IMR-90 (cell line): ENCODE measurements around the gene KAZN. TPM values are rescaled to one million over a fixed set of nuclear protein-coding genes. Genes with fewer than 3 reads are reported as not detected.

Experiments used
- ATAC-seq: fragments of 200-7000 bp; cut with Tn5 transposase; 2 replicates; pipeline ENCODE4 v1.9.1; 2020; ENCODE audit warnings: low read depth, mild to moderate bottlenecking, moderate library complexity
- BruUV-seq: library from RNA; stranded (reverse); fragments of 400-500 nt; replicated peaks from 2 replicates; lab custom pipeline; 2021; lab: Mats Ljungman, UMichigan
- CTCF ChIA-PET: fragments of 300-600 bp; formaldehyde crosslinking; extraction: SDS; loops from one replicate; lab custom pipeline; 2021; ENCODE audit warnings: antibody characterized with exemption; lab: Yijun Ruan, JAX
- POLR2A ChIA-PET: fragments of 300-600 bp; sonication (Branson Sonifier 250); formaldehyde crosslinking; loops from one replicate; lab custom pipeline; 2022; ENCODE audit warnings: antibody characterized with exemption; ENCODE audit not compliant: unreplicated experiment; lab: Charles Lee
- DNase-seq: peaks from one replicate; pipeline ENCODE4 v3.0.0; 2013
- H2AFZ ChIP-seq: replicated peaks from 2 replicates; pipeline ENCODE3; 2013; ENCODE audit warnings: low read length, mild to moderate bottlenecking; ENCODE audit not compliant: poor library complexity
- H2AK5ac ChIP-seq: 2 replicates; pipeline ENCODE4 v1.6.1; 2013; ENCODE audit warnings: low read depth, low read length, inconsistent platforms
- H2AK9ac ChIP-seq: replicated peaks from 2 replicates; pipeline ENCODE3; 2013; ENCODE audit warnings: mild to moderate bottlenecking, low read depth, low read length, moderate library complexity; ENCODE audit not compliant: poor library complexity
- H2BK120ac ChIP-seq: 2 replicates; pipeline ENCODE4 v1.6.1; 2013; ENCODE audit warnings: low read depth, low read length, inconsistent platforms
- H2BK15ac ChIP-seq: 3 replicates; pipeline ENCODE4 v1.6.1; 2013; ENCODE audit warnings: low read depth, low read length, inconsistent platforms
- H2BK20ac ChIP-seq: 2 replicates; pipeline ENCODE4 v1.6.1; 2013; ENCODE audit warnings: low read depth, mild to moderate bottlenecking, inconsistent platforms, low read length, moderate library complexity
- H2BK5ac ChIP-seq: 2 replicates; pipeline ENCODE4 v1.6.1; 2013; ENCODE audit warnings: mild to moderate bottlenecking, low read depth, low read length, inconsistent platforms; ENCODE audit not compliant: poor library complexity, severe bottlenecking
- H3K14ac ChIP-seq: replicated peaks from 2 replicates; pipeline ENCODE4 v1.6.1; 2013; ENCODE audit warnings: low read depth, low read length, inconsistent platforms
- H3K18ac ChIP-seq: 2 replicates; pipeline ENCODE4 v1.6.1; 2013; ENCODE audit warnings: low read depth, low read length, control low read depth
- H3K23ac ChIP-seq: 2 replicates; pipeline ENCODE4 v1.6.1; 2013; ENCODE audit warnings: low read depth, low read length, inconsistent platforms
- H3K27ac ChIP-seq: 2 replicates; pipeline ENCODE4 v1.5.1; 2013; ENCODE audit warnings: mild to moderate bottlenecking, control low read depth, low read length; ENCODE audit not compliant: insufficient read depth
- H3K27me3 ChIP-seq: 2 replicates; pipeline ENCODE4 v1.6.1; 2013; ENCODE audit warnings: low read length; ENCODE audit not compliant: control insufficient read depth, insufficient read depth
- H3K36me3 ChIP-seq: 2 replicates; pipeline ENCODE4 v1.6.1; 2013; ENCODE audit warnings: low read length, mixed read lengths; ENCODE audit not compliant: control insufficient read depth, insufficient read depth
- H3K4ac ChIP-seq: 2 replicates; pipeline ENCODE4 v1.6.1; 2013; ENCODE audit warnings: low read depth, low read length, inconsistent platforms
- H3K4me1 ChIP-seq: 2 replicates; pipeline ENCODE4 v1.6.1; 2013; ENCODE audit warnings: low read length, mixed read lengths; ENCODE audit not compliant: control insufficient read depth, insufficient read depth
- H3K4me2 ChIP-seq: 2 replicates; pipeline ENCODE4 v1.6.1; 2013; ENCODE audit warnings: low read depth, mild to moderate bottlenecking, control low read depth, low read length, moderate library complexity
- H3K4me3 ChIP-seq: 2 replicates; pipeline ENCODE4 v1.5.1; 2013; ENCODE audit warnings: low read depth, mild to moderate bottlenecking, control low read depth, low read length, moderate library complexity; ENCODE audit not compliant: insufficient read depth
- H3K56ac ChIP-seq: 2 replicates; pipeline ENCODE4 v1.6.1; 2013; ENCODE audit warnings: low read length, inconsistent platforms; ENCODE audit not compliant: insufficient read depth; ENCODE audit errors: extremely low read depth
- H3K79me1 ChIP-seq, 2 experiments: 2 replicates each; pipeline ENCODE4 v1.6.1; 2013; ENCODE audit warnings: low read length in 2 of 2, inconsistent platforms in 1 of 2, low read depth in 1 of 2
- H3K9ac ChIP-seq: 2 replicates; pipeline ENCODE4 v1.6.1; 2013; ENCODE audit warnings: low read depth, low read length, control low read depth
- H3K9me1 ChIP-seq: 2 replicates; pipeline ENCODE4 v1.6.1; 2013; ENCODE audit warnings: low read length, inconsistent platforms; ENCODE audit not compliant: insufficient read depth
- H3K9me3 ChIP-seq: 2 replicates; pipeline ENCODE4 v1.6.1; 2013; ENCODE audit warnings: low read length; ENCODE audit not compliant: control insufficient read depth, insufficient read depth
- H4K20me1 ChIP-seq: 2 replicates; pipeline ENCODE4 v1.6.1; 2013; ENCODE audit warnings: low read length, inconsistent platforms; ENCODE audit not compliant: insufficient read depth
- H4K5ac ChIP-seq: 2 replicates; pipeline ENCODE4 v1.6.1; 2013; ENCODE audit warnings: mild to moderate bottlenecking, low read depth, low read length, control low read depth
- H4K8ac ChIP-seq, 2 experiments: 2 replicates each; pipeline ENCODE4 v1.6.1; 2013; ENCODE audit warnings: low read depth in 2 of 2, low read length in 2 of 2, control low read depth in 1 of 2, inconsistent platforms in 1 of 2
- H4K91ac ChIP-seq: 2 replicates; pipeline ENCODE4 v1.6.1; 2013; ENCODE audit warnings: low read depth, low read length, inconsistent platforms; ENCODE audit not compliant: insufficient read depth
- BHLHE40 ChIP-seq: fragments of 150-350 bp; IDR thresholded peaks from 2 replicates; pipeline ENCODE4 v1.6.1; 2016; ENCODE audit warnings: mild to moderate bottlenecking, low read depth, low read length
- CEBPB ChIP-seq: IDR thresholded peaks from 2 replicates; pipeline ENCODE4 v1.6.1; 2012; ENCODE audit warnings: low read depth, low read length, improper control_type of control experiment
- FOS ChIP-seq: fragments of 150-350 bp; IDR thresholded peaks from 2 replicates; pipeline ENCODE4 v1.6.1; 2016; ENCODE audit warnings: low read depth, low read length
- MAFK ChIP-seq: IDR thresholded peaks from 2 replicates; pipeline ENCODE4 v1.6.1; 2012; ENCODE audit warnings: low read depth, low read length, improper control_type of control experiment
- MAZ ChIP-seq: IDR thresholded peaks from 2 replicates; pipeline ENCODE4 v1.6.1; 2012; ENCODE audit warnings: low read depth, mild to moderate bottlenecking, low read length, improper control_type of control experiment, moderate library complexity, borderline replicate concordance
- MXI1 ChIP-seq: IDR thresholded peaks from 2 replicates; pipeline ENCODE4 v1.6.1; 2012; ENCODE audit warnings: low read depth, mild to moderate bottlenecking, low read length, moderate library complexity, borderline replicate concordance
- NFE2L2 ChIP-seq: fragments of 150-350 bp; IDR thresholded peaks from 2 replicates; pipeline ENCODE4 v1.6.1; 2016; ENCODE audit warnings: low read depth, mild to moderate bottlenecking, low read length
- POLR2A ChIP-seq: IDR thresholded peaks from 2 replicates; pipeline ENCODE4 v1.6.1; 2012; ENCODE audit warnings: mild to moderate bottlenecking, low read depth, low read length
- SMC3 ChIP-seq: fragments of 150-350 bp; IDR thresholded peaks from 2 replicates; pipeline ENCODE4 v1.6.1; 2016; ENCODE audit warnings: low read depth, mild to moderate bottlenecking, antibody characterized with exemption, low read length, moderate library complexity
- WGBS, 2 experiments: methylation state at CpG; one replicate each; pipeline versions ENCODE4 v1.1.5 to v1.1.7; 2013; ENCODE audit warnings: missing lambda C conversion rate in 2 of 2; ENCODE audit not compliant: insufficient read length in 1 of 2; ENCODE audit errors: extremely low coverage in 2 of 2; 5-methylcytosine and 5-hydroxymethylcytosine counted together
- dilution Hi-C: fragments of 300-500 bp; cut with HindIII; formaldehyde crosslinking; loops from one replicate; pipeline ENCODE4 v1.14.3; 2018; ENCODE audit warnings: low sequenced_read_pairs; ENCODE audit not compliant: unreplicated experiment
- in situ Hi-C: fragments of 300-500 bp; cut with MboI; formaldehyde crosslinking; loops from 3 replicates; pipeline ENCODE4 v1.14.3; 2019; ENCODE audit warnings: low sequenced_read_pairs, inconsistent platforms, mixed read lengths
- intact Hi-C: fragments of 100-400 bp; cut with micrococcal nuclease; formaldehyde crosslinking; loops from 2 replicates; pipeline ENCODE4 v1.10.0; 2022
- polyA plus RNA-seq, 3 experiments: library from polyadenylated mRNA; depleted of rRNA; stranded (reverse); fragments of >200 nt; gene quantifications; 2 replicates each; pipeline ENCODE4 v1.2.3, GENCODE V29; 2012; ENCODE audit warnings: low replicate concordance in 1 of 3
- total RNA-seq: library from RNA; depleted of rRNA; stranded (reverse); fragments of >200 nt; gene quantifications from 2 replicates; pipeline ENCODE4 v1.2.3, GENCODE V29; 2012
- TF ChIP-seq, protein P1 (sequence below): fragments of 150-350 bp; IDR thresholded peaks from 2 replicates; pipeline ENCODE4 v1.6.1; 2017; ENCODE audit warnings: mild to moderate bottlenecking, antibody characterized with exemption, low read length, low read depth

Gene KAZN
- total and polyA plus RNA-seq, 2 of the 4 experiments (the other 2 are of a cell fraction): 5.2 to 10.5 TPM

DNA sequence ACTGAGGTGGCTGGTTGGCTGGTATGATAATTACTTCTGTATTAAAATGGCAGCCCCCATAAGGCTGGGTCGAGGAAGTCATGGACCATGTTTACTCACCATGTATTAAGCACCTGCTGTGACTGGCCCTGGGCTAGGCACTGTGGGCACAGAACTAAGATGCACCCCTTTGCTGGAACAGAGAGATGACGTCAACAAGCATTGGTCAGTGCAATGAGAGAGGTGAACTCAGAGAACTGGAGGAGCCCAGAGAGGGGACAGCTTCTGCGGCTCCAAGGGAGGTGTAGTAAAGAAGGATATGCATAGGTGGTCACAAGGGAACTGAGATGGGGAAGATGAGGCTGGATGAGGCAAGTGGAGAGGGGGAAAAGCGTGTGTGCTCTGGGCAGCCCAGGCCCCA lies 88.7 kb downstream of the KAZN start:
- no peaks in the 10 kb centered on the region for H3K79me1 ChIP-seq
- no peaks in the 10 kb centered on the region for H3K36me3 ChIP-seq
- intact Hi-C loops: no loop called here
- peaks cover 8% of the 10 kb centered on the region; the same call in 1 of the 2 replicates for H3K9me3 ChIP-seq
- H3K18ac ChIP-seq: no peak overlapping the region
- CTCF ChIA-PET: no interaction called here
- no peak overlapping the region for H2BK5ac ChIP-seq
- DNase-seq (no peak), ATAC-seq (no peak)
- WGBS, 2 experiments: 65% methylated on average over 3 of the region's 4 CpGs; no CpG with 5 or more reads in 1 of the 2 experiments
- no peak overlapping the region for H3K56ac ChIP-seq
- no TSS peak for BruUV-seq
- H4K91ac ChIP-seq: no peak overlapping the region
- no peak overlapping the region for H3K4ac ChIP-seq
- POLR2A ChIA-PET: no interaction called here
- H3K4me2 ChIP-seq: no peak overlapping the region
- no peaks in the 10 kb centered on the region for H3K4me1 ChIP-seq
- no peak overlapping the region for H3K23ac ChIP-seq
- H4K20me1 ChIP-seq: no peaks in the 10 kb centered on the region
- no peak overlapping the region for H2BK20ac ChIP-seq
- no peak overlapping the region for H2AFZ ChIP-seq
- TF ChIP-seq POLR2A: no peak
- TF ChIP-seq SMC3: no peak
- no peak for TF ChIP-seq CEBPB
- no peak for TF ChIP-seq BHLHE40
- TF ChIP-seq NFE2L2: no peak
- TF ChIP-seq MXI1: no peak
- no peak for TF ChIP-seq MAFK
- TF ChIP-seq FOS: no peak
- TF ChIP-seq MAZ: no peak
- TF ChIP-seq, protein P1, sequence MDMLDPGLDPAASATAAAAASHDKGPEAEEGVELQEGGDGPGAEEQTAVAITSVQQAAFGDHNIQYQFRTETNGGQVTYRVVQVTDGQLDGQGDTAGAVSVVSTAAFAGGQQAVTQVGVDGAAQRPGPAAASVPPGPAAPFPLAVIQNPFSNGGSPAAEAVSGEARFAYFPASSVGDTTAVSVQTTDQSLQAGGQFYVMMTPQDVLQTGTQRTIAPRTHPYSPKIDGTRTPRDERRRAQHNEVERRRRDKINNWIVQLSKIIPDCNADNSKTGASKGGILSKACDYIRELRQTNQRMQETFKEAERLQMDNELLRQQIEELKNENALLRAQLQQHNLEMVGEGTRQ: no peak
- no peak overlapping the region for H2BK120ac ChIP-seq
- H4K5ac ChIP-seq: no peak overlapping the region
- H3K4me3 ChIP-seq: no peak overlapping the region
- in situ Hi-C loops: no loop called here
- no peak overlapping the region for H2AK5ac ChIP-seq
- no peak overlapping the region for H3K9ac ChIP-seq
- no peaks in the 10 kb centered on the region for H3K9me1 ChIP-seq
- dilution Hi-C loops: no loop called here
- no peak overlapping the region for H3K27ac ChIP-seq
- H3K14ac ChIP-seq: no peak overlapping the region
- no peak overlapping the region for H2BK15ac ChIP-seq
- H3K27me3 ChIP-seq: no peaks in the 10 kb centered on the region
- H4K8ac ChIP-seq: no peak overlapping the region
- no peak overlapping the region for H2AK9ac ChIP-seq
